ENCODE measurements around the gene PDE7B. TPM values are rescaled to one million over a fixed set of nuclear protein-coding genes. Genes with fewer than 3 reads are reported as not detected.

Gene PDE7B
- total and polyA plus RNA-seq, 4 donors: 0.75 to 5.2 (median 1.3) TPM

- WGBS: 87% methylated on average over 6 of the region's 6 CpGs
- Histone ChIP-seq H3K9ac (ENCODE audit: low read depth in 1 of 2, low read length in 2 of 2) (no peak overlapping the region), H3K27ac (ENCODE audit: low read depth in 1 of 2, low read length in 2 of 2) (no peak overlapping the region), H3K4me3 (ENCODE audit: low read depth in 1 of 3, low read length in 3 of 3) (no peak overlapping the region), H3K4me1 (ENCODE audit: control insufficient read depth in 4 of 4, insufficient read depth in 4 of 4, low read length in 3 of 4) (peaks cover 0 to 2% (median 0%) of the 10 kb centered on the region in 4 donors), H3K36me3 (ENCODE audit: control insufficient read depth in 4 of 4, insufficient read depth in 3 of 4, low read depth in 1 of 4, low read length in 3 of 4) (no peaks in the 10 kb centered on the region), H3K9me3 (ENCODE audit: control insufficient read depth in 4 of 4, low read length in 3 of 4) (no peaks in the 10 kb centered on the region), H3K27me3 (ENCODE audit: control insufficient read depth in 4 of 4, insufficient read depth in 4 of 4, low read length in 3 of 4) (no peaks in the 10 kb centered on the region)
- TF ChIP-seq MAX (IDR thresholded peaks at IDR 0.05): no peak
- TF ChIP-seq NR2F2 (IDR thresholded peaks at IDR 0.05): peak; percentile 36
- DNase-seq (ENCODE audit: low spot score): no peak
Measured at GRCh38 chr6:136118787-136119186, 267.3 kb downstream of the PDE7B start.

- Histone ChIP-seq H3K9me3 (ENCODE audit: control insufficient read depth in 4 of 4, low read length in 3 of 4) (no peaks in the 10 kb centered on the region), H3K27ac (ENCODE audit: low read depth in 1 of 2, low read length in 2 of 2) (no peak overlapping the region), H3K4me1 (ENCODE audit: control insufficient read depth in 4 of 4, insufficient read depth in 4 of 4, low read length in 3 of 4) (peaks cover 0 to 2% (median 0%) of the 10 kb centered on the region in 4 donors), H3K9ac (ENCODE audit: low read depth in 1 of 2, low read length in 2 of 2) (no peak overlapping the region), H3K4me3 (ENCODE audit: low read depth in 1 of 3, low read length in 3 of 3) (no peak overlapping the region), H3K27me3 (ENCODE audit: control insufficient read depth in 4 of 4, insufficient read depth in 4 of 4, low read length in 3 of 4) (no peaks in the 10 kb centered on the region), H3K36me3 (ENCODE audit: control insufficient read depth in 4 of 4, insufficient read depth in 3 of 4, low read depth in 1 of 4, low read length in 3 of 4) (no peaks in the 10 kb centered on the region)
- 81% methylated on average over 1 of the region's 1 CpG for WGBS
- no peak for TF ChIP-seq MAX (IDR thresholded peaks at IDR 0.05)
- TF ChIP-seq RAD21 (IDR thresholded peaks at IDR 0.05): no peak
- TF ChIP-seq REST (IDR thresholded peaks at IDR 0.05): no peak
- no peak for TF ChIP-seq HNF4A (conservative IDR thresholded peaks at IDR 0.05)
- DNase-seq (ENCODE audit: low spot score): no peak
Measured at GRCh38 chr6:136123468-136123867, 272.0 kb downstream of the PDE7B start.

- Histone ChIP-seq H3K9ac (ENCODE audit: low read depth in 1 of 2, low read length in 2 of 2) (no peak overlapping the region), H3K9me3 (ENCODE audit: control insufficient read depth in 4 of 4, low read length in 3 of 4) (no peaks in the 10 kb centered on the region), H3K27me3 (ENCODE audit: control insufficient read depth in 4 of 4, insufficient read depth in 4 of 4, low read length in 3 of 4) (no peaks in the 10 kb centered on the region), H3K27ac (ENCODE audit: low read depth in 1 of 2, low read length in 2 of 2) (no peak overlapping the region), H3K4me3 (ENCODE audit: low read depth in 1 of 3, low read length in 3 of 3) (no peak overlapping the region), H3K4me1 (ENCODE audit: control insufficient read depth in 4 of 4, insufficient read depth in 4 of 4, low read length in 3 of 4) (peaks cover 0 to 3% (median 0%) of the 10 kb centered on the region in 4 donors), H3K36me3 (ENCODE audit: control insufficient read depth in 4 of 4, insufficient read depth in 3 of 4, low read depth in 1 of 4, low read length in 3 of 4) (no peaks in the 10 kb centered on the region)
- DNase-seq (ENCODE audit: low spot score): no peak
- 83% methylated on average over 2 of the region's 2 CpGs for WGBS
- TF ChIP-seq EGR1 (IDR thresholded peaks at IDR 0.05; ENCODE audit: low read depth in 2 of 2): no peak
- no peak for TF ChIP-seq ZBTB33 (IDR thresholded peaks at IDR 0.05)
- no peak for TF ChIP-seq RXRA (IDR thresholded peaks at IDR 0.05)
- no peak for TF ChIP-seq NR2F2 (IDR thresholded peaks at IDR 0.05)
- TF ChIP-seq FOXA2 (IDR thresholded peaks at IDR 0.05): no peak
- no peak for TF ChIP-seq GABPA (IDR thresholded peaks at IDR 0.05 in 1 of 2, conservative IDR thresholded peaks at IDR 0.05 in 1 of 2)
- TF ChIP-seq HNF4A (conservative IDR thresholded peaks at IDR 0.05): no peak
- TF ChIP-seq REST (IDR thresholded peaks at IDR 0.05): no peak
- TF ChIP-seq RAD21 (IDR thresholded peaks at IDR 0.05): no peak
- TF ChIP-seq JUND (IDR thresholded peaks at IDR 0.05): no peak
- no peak for TF ChIP-seq YY1 (IDR thresholded peaks at IDR 0.05)
- no peak for TF ChIP-seq SP1 (IDR thresholded peaks at IDR 0.05)
- no peak for TF ChIP-seq FOXA1 (IDR thresholded peaks at IDR 0.05)
- TF ChIP-seq TAF1 (conservative IDR thresholded peaks at IDR 0.05): no peak
- TF ChIP-seq MAX (IDR thresholded peaks at IDR 0.05): no peak
Measured at GRCh38 chr6:136125585-136125984, 274.1 kb downstream of the PDE7B start.
